GM23338 (cell line): ENCODE measurements around the gene SLC38A9. TPM values are rescaled to one million over a fixed set of nuclear protein-coding genes. Genes with fewer than 3 reads are reported as not detected.

Experiments used
- ATAC-seq: fragments of 200-7000 bp; cut with Tn5 transposase; 3 replicates; pipeline ENCODE4 v1.9.1; 2020
- DNase-seq: peaks from one replicate; pipeline ENCODE4 v3.0.0-alpha.2; 2015; ENCODE audit warnings: low spot score
- H2AFZ ChIP-seq: fragments of 200-600 bp; sonication (generic); 2 replicates; pipeline ENCODE4 v1.8.0; 2016; ENCODE audit warnings: antibody characterized with exemption, mild to moderate bottlenecking, moderate library complexity
- H3F3A ChIP-seq: fragments of 200-600 bp; sonication (generic); replicated peaks from 2 replicates; pipeline ENCODE4 v1.8.0; 2017; ENCODE audit warnings: antibody characterized with exemption, mixed run types, low read depth
- H3K27ac ChIP-seq: fragments of 200-600 bp; sonication (generic); 2 replicates; pipeline ENCODE4 v1.6.1; 2016; ENCODE audit warnings: low read depth
- H3K27me3 ChIP-seq: fragments of 200-600 bp; sonication (generic); 2 replicates; pipeline ENCODE4 v1.8.0; 2016; ENCODE audit warnings: mild to moderate bottlenecking, mixed run types, moderate library complexity; ENCODE audit not compliant: insufficient read depth
- H3K36me3 ChIP-seq: fragments of 200-600 bp; sonication (generic); 2 replicates; pipeline ENCODE4 v1.8.0; 2016; ENCODE audit warnings: mild to moderate bottlenecking; ENCODE audit not compliant: insufficient read depth
- H3K4me1 ChIP-seq: fragments of 200-600 bp; sonication (generic); 2 replicates; pipeline ENCODE4 v1.8.0; 2016; ENCODE audit warnings: mild to moderate bottlenecking, moderate library complexity; ENCODE audit not compliant: insufficient read depth
- H3K4me2 ChIP-seq: fragments of 200-600 bp; sonication (generic); 2 replicates; pipeline ENCODE4 v1.7.1; 2017; ENCODE audit warnings: mixed run types
- H3K4me3 ChIP-seq: fragments of 200-600 bp; sonication (generic); 2 replicates; pipeline ENCODE4 v1.6.1; 2016; ENCODE audit warnings: mixed run types
- H3K79me2 ChIP-seq: fragments of 200-600 bp; sonication (generic); replicated peaks from 2 replicates; pipeline ENCODE4 v1.8.0; 2017; ENCODE audit warnings: mild to moderate bottlenecking; ENCODE audit not compliant: insufficient read depth
- H3K9me2 ChIP-seq: fragments of 200-600 bp; sonication (generic); 2 replicates; pipeline ENCODE4 v1.8.0; 2017; ENCODE audit not compliant: insufficient read depth
- H4K20me1 ChIP-seq: fragments of 200-600 bp; sonication (generic); replicated peaks from 2 replicates; pipeline ENCODE4 v1.8.0; 2017; ENCODE audit warnings: mild to moderate bottlenecking; ENCODE audit not compliant: insufficient read depth
- H3K27ac Mint-ChIP-seq: 2 replicates; pipeline ENCODE4 v1.8.0; 2020; ENCODE audit warnings: inconsistent platforms, mild to moderate bottlenecking, moderate library complexity, mixed read lengths
- H3K27me3 Mint-ChIP-seq: 3 replicates; pipeline ENCODE4 v1.8.0; 2022; ENCODE audit warnings: low read depth, mild to moderate bottlenecking, moderate library complexity, mixed read lengths, inconsistent platforms; ENCODE audit not compliant: insufficient read depth, poor library complexity
- H3K36me3 Mint-ChIP-seq: 3 replicates; pipeline ENCODE4 v1.8.0; 2021; ENCODE audit warnings: low read depth, mild to moderate bottlenecking, inconsistent platforms, moderate library complexity, mixed read lengths
- H3K4me1 Mint-ChIP-seq: 3 replicates; pipeline ENCODE4 v1.8.0; 2020; ENCODE audit warnings: mild to moderate bottlenecking, inconsistent platforms, mixed read lengths
- H3K4me3 Mint-ChIP-seq: 3 replicates; pipeline ENCODE4 v1.8.0; 2021; ENCODE audit warnings: moderate library complexity, mild to moderate bottlenecking, inconsistent platforms, mixed read lengths
- H3K9me3 Mint-ChIP-seq: 3 replicates; pipeline ENCODE4 v1.8.0; 2020; ENCODE audit warnings: moderate library complexity, mild to moderate bottlenecking, inconsistent platforms, mixed read lengths
- CREB1 ChIP-seq: fragments of 250-450 bp; sonication (Bioruptor Pico); IDR thresholded peaks from 2 replicates; pipeline ENCODE4 v1.5.0; 2020; ENCODE audit warnings: low read depth, mild to moderate bottlenecking, moderate library complexity
- CTCF ChIP-seq, 2 experiments: fragments of 200-600 bp in 1 of 2; sonication (generic) in 1 of 2; conservative IDR thresholded peaks; 2 replicates each; pipeline versions ENCODE4 v1.5.1 to v1.6.1; 2016 to 2017; ENCODE audit warnings: antibody characterized with exemption in 2 of 2, low read depth in 2 of 2, mild to moderate bottlenecking in 2 of 2, moderate library complexity in 1 of 2
- ETS1 ChIP-seq: IDR thresholded peaks from 2 replicates; pipeline ENCODE4 v1.6.1; 2016; ENCODE audit warnings: antibody characterized with exemption
- EZH2 ChIP-seq: fragments of 200-600 bp; sonication (generic); IDR thresholded peaks from one replicate; pipeline ENCODE4 v1.8.0; 2017; ENCODE audit warnings: antibody characterized with exemption, mild to moderate bottlenecking, low read depth; ENCODE audit not compliant: unreplicated experiment
- EZH2phosphoT487 ChIP-seq: fragments of 200-600 bp; sonication (generic); IDR thresholded peaks from one replicate; pipeline ENCODE4 v1.8.1; 2018; ENCODE audit warnings: antibody characterized with exemption; ENCODE audit not compliant: unreplicated experiment
- JUNB ChIP-seq: IDR thresholded peaks from one replicate; pipeline ENCODE4 v1.6.1; 2016; ENCODE audit warnings: antibody characterized with exemption; ENCODE audit not compliant: unreplicated experiment
- NANOG ChIP-seq: IDR thresholded peaks from 2 replicates; pipeline ENCODE4 v1.6.1; 2016; ENCODE audit warnings: antibody characterized with exemption, borderline replicate concordance
- POLR2AphosphoS5 ChIP-seq: IDR thresholded peaks from 2 replicates; pipeline ENCODE4 v1.6.1; 2016; ENCODE audit warnings: antibody characterized with exemption, low read depth
- REST ChIP-seq: IDR thresholded peaks from one replicate; pipeline ENCODE4 v1.6.1; 2018; ENCODE audit warnings: antibody characterized with exemption; ENCODE audit not compliant: unreplicated experiment
- STAT1 ChIP-seq: IDR thresholded peaks from one replicate; pipeline ENCODE4 v1.6.1; 2016; ENCODE audit warnings: antibody characterized with exemption; ENCODE audit not compliant: unreplicated experiment
- ZNF114 ChIP-seq: fragments of 250-450 bp; sonication (Bioruptor Pico); IDR thresholded peaks from 2 replicates; pipeline ENCODE4 v1.5.0; 2020; ENCODE audit warnings: mild to moderate bottlenecking, moderate library complexity
- ZNF331 ChIP-seq: fragments of 250-450 bp; sonication (Bioruptor Pico); IDR thresholded peaks from 2 replicates; pipeline ENCODE4 v1.5.0; 2020; ENCODE audit warnings: low read depth, mild to moderate bottlenecking, moderate library complexity
- ZNF462 ChIP-seq: fragments of 250-450 bp; sonication (Bioruptor Pico); IDR thresholded peaks from 2 replicates; pipeline ENCODE4 v1.5.0; 2020; ENCODE audit warnings: mild to moderate bottlenecking, moderate library complexity
- polyA plus RNA-seq: library from polyadenylated mRNA; unstranded; fragments of >200 nt; fragmentation: Nextera tagmentation; extraction: Ambion mirVana; gene quantifications from 2 replicates; pipeline ENCODE4 v1.2.1, GENCODE V29; 2016
- total RNA-seq: library from RNA; depleted of rRNA; stranded (reverse); fragments of >200 nt; shearing (Covaris generic); gene quantifications from 2 replicates; pipeline ENCODE4 v1.2.3, GENCODE V29; 2014

The SLC38A9 gene
- total and polyA plus RNA-seq, 2 experiments from 2014 or later, result 30.8 to 64.8 TPM

DNA sequence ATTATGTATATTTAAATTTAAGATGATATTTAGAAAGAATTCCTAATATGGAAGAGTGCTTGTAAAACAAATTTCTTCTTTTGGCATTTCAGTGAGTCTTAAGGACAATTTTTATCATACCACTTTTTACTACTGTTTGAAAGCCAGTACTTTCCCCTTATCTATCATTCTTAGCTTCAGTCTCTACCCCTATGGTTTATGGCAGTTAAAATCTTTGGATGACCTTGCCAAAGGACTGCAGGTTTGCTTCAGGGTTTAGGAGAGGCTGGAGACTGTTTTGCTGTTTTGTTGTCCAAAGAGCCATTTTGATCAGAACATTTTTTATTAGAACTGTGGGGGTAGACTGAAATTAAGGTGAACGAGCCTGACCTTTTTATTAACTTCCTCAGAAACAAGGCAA is 30.8 kb downstream of the SLC38A9 start:
- no peak overlapping the region for H3K4me3 Mint-ChIP-seq
- H3K9me3 Mint-ChIP-seq, result no peaks in the 10 kb centered on the region
- H3F3A ChIP-seq, result no peaks in the 10 kb centered on the region
- H3K4me1 Mint-ChIP-seq, result peaks cover 6% of the 10 kb centered on the region; the same call in 2 of the 3 replicates
- H4K20me1 ChIP-seq, result no peaks in the 10 kb centered on the region
- DNase-seq (no peak), ATAC-seq (no peak)
- H3K27me3 ChIP-seq, result no peaks in the 10 kb centered on the region
- H3K4me2 ChIP-seq, result no peak overlapping the region
- TF ChIP-seq ZNF331 (CRISPR knock-in tag) (no peak), EZH2 (no peak), JUNB (no peak), ZNF114 (no peak), NANOG (no peak), STAT1 (no peak), ZNF462 (CRISPR knock-in tag) (no peak), POLR2AphosphoS5 (no peak), CTCF (conservative IDR thresholded peaks at IDR 0.05; ENCODE audit: low read depth in 2 of 2) (no peak), EZH2phosphoT487 (no peak), REST (no peak), ETS1 (no peak), CREB1 (CRISPR knock-in tag) (no peak)
- H2AFZ ChIP-seq, result no peak overlapping the region
- H3K36me3 ChIP-seq, result no peaks in the 10 kb centered on the region
- peaks cover 3% of the 10 kb centered on the region for H3K27me3 Mint-ChIP-seq
- H3K36me3 Mint-ChIP-seq, result peaks cover 2% of the 10 kb centered on the region; the same call in 2 of the 3 replicates
- H3K4me3 ChIP-seq, result no peak overlapping the region
- no peaks in the 10 kb centered on the region for H3K9me2 ChIP-seq
- peak overlapping the region; percentile 28; the same call in 1 of the 2 replicates for H3K27ac Mint-ChIP-seq
- no peaks in the 10 kb centered on the region for H3K4me1 ChIP-seq
- H3K79me2 ChIP-seq, result no peaks in the 10 kb centered on the region
- H3K27ac ChIP-seq, result no peak overlapping the region
